GM18873 (cell line): ENCODE measurements around the gene UNC13D.
"Not testable (repeated sequence)": the region's sequence is repeated elsewhere in the genome, so short reads cannot be mapped to it uniquely, and the experiment has no call there.

Experiments
- ATAC-seq: cut with Tn5 transposase; IDR thresholded peaks from one replicate; pipeline ENCODE4 v1.9.1; 2021; ENCODE audit warnings: mild to moderate bottlenecking, moderate library complexity, moderate number of reproducible peaks; ENCODE audit not compliant: unreplicated experiment, low FRiP score

The UNC13D gene

DNA sequence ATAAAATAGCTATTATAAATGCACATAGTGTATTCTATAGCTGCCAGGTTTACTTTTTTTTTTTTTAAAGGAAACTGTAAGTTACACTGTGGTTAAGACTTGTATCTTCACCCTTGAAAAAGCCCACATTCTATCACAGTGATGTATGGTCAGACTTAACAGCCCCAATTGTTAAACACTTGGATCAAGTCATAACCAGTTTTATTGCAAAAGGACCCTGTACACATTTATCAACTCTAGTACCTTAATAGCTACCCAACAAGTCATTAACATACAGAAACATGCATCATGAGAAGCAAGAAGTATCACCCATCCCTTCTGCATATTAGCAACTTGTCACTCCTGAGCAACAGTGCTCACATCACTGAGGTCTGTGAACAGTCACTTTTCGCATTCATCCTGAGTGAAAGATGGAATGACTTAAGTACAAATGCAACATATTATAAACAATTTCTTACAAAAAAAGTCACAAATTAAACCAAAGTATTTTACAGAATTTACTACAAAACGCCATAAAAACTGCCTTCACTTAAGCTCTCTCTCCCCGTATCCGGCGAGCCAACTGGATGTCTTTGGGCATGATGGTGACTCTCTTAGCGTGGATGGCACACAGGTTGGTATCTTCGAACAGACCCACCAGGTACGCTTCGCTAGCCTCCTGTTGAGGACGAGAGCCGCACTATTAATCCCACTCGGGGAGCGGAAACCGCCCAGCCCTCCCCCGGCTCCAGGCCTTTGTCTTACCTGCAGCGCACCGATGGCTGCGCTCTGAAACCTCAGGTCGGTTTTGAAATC, 65.9 kb downstream of the UNC13D start:
- not testable (repeated sequence) for ATAC-seq

DNA sequence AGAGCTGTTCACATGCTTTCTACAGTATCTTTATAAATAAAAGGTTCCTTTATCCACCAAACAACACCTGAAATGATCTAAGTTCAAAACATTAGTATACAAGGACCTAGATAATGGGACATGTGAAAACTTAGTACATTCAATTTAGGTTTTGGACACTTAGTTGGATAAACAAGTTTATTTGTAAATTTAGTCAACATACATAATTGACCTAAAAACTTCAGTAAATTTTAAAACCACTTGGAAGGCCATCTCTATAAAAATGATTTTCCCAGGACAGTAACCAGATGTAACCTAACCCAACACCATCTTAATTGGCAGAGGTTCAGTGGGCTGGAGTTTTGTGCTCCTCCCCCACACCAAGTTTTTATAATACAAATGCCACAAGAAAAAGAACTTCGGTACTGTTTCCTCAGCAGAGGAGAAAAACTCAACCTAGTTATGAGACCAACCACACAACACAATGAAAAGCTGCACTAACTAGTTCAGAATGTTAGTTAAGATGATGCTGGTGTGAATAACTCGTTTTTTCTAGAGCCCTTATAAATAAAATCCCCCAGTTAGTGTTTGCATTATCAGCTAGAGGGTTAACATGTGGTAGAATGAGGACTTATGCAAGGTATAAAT, 66.8 kb downstream of the UNC13D start:
- ATAC-seq = no peak
